Measurements from ENCODE around the gene GCSAM.

DNA sequence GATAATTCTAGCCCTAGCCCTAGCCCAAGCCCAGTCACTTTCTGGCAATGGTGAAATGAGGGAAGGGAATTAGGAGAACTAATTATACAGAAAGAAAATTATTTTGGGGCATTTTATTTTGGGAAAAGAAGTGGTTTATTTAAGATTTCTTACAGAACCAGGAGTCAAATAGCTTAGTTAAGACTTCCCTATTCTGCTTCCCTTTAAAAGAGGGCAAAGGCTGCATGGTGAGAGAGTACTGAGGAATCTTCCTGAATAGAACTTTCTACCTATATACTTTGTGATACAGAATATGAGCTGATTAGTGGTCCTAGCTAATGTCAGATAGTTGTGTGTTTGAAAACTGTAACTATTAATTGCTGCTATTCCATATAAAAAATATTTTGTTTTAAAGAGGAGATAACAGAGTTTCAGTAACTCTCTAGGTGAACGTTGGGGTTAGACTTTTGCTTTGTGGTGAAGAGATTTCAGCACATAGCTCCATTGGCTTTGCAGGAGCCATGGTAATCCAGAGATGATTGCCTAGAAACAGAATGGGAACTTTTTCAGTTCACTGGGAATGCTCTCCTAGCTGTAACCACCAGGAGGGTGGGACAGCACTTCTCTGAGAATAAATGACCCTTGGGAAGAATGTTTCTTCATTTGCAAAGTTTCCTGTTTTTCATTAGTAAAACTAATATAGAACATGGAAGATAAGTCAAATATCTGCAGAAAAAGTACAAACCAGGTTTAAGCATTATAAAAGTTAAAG, 5.3 kb upstream of the GCSAM start:
- TF ChIP-seq, protein P1, sequence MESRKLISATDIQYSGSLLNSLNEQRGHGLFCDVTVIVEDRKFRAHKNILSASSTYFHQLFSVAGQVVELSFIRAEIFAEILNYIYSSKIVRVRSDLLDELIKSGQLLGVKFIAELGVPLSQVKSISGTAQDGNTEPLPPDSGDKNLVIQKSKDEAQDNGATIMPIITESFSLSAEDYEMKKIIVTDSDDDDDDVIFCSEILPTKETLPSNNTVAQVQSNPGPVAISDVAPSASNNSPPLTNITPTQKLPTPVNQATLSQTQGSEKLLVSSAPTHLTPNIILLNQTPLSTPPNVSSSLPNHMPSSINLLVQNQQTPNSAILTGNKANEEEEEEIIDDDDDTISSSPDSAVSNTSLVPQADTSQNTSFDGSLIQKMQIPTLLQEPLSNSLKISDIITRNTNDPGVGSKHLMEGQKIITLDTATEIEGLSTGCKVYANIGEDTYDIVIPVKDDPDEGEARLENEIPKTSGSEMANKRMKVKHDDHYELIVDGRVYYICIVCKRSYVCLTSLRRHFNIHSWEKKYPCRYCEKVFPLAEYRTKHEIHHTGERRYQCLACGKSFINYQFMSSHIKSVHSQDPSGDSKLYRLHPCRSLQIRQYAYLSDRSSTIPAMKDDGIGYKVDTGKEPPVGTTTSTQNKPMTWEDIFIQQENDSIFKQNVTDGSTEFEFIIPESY (IDR thresholded peaks at IDR 0.05; ENCODE audit: borderline replicate concordance, low read depth): no peak
- TF ChIP-seq TEAD4 (IDR thresholded peaks at IDR 0.05; ENCODE audit: borderline replicate concordance, insufficient read depth): no peak
- no peak for TF ChIP-seq YY1 (IDR thresholded peaks at IDR 0.05; ENCODE audit: low read depth)
- no peak for TF ChIP-seq MAX (IDR thresholded peaks at IDR 0.05; ENCODE audit: low read depth)
- TF ChIP-seq, protein P2, sequence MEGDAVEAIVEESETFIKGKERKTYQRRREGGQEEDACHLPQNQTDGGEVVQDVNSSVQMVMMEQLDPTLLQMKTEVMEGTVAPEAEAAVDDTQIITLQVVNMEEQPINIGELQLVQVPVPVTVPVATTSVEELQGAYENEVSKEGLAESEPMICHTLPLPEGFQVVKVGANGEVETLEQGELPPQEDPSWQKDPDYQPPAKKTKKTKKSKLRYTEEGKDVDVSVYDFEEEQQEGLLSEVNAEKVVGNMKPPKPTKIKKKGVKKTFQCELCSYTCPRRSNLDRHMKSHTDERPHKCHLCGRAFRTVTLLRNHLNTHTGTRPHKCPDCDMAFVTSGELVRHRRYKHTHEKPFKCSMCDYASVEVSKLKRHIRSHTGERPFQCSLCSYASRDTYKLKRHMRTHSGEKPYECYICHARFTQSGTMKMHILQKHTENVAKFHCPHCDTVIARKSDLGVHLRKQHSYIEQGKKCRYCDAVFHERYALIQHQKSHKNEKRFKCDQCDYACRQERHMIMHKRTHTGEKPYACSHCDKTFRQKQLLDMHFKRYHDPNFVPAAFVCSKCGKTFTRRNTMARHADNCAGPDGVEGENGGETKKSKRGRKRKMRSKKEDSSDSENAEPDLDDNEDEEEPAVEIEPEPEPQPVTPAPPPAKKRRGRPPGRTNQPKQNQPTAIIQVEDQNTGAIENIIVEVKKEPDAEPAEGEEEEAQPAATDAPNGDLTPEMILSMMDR (IDR thresholded peaks at IDR 0.05): no peak
- no peak for TF ChIP-seq EZH2phosphoT487 (IDR thresholded peaks at IDR 0.05; ENCODE audit: borderline replicate concordance, low read depth)
- TF ChIP-seq POLR2AphosphoS5 (IDR thresholded peaks at IDR 0.05; ENCODE audit: low read depth, low read length): no peak
- TF ChIP-seq GATA2 (CRISPR knock-in tag; IDR thresholded peaks at IDR 0.05): no peak

Measured in SK-N-SH (cell line).